ENCODE data around the gene SDHA. TPM values are rescaled to one million over a fixed set of nuclear protein-coding genes. Genes with fewer than 3 reads are reported as not detected.

Gene SDHA
- total and polyA plus RNA-seq, 2 of the 13 experiments (the other 11 are each of a cell fraction or from before 2014, with no cell fraction given): 185 to 240 TPM

- Histone ChIP-seq H3K27ac (ENCODE audit: extremely low read length, insufficient read depth, low read length) (no peak overlapping the region), H3K9me3 (ENCODE audit: low read length) (no peaks in the 10 kb centered on the region), H3K4me1 (ENCODE audit: insufficient read depth, low read length) (peaks cover 31% of the 10 kb centered on the region), H3K4me2 (ENCODE audit: low read depth, low read length) (peak overlapping the region; percentile 94), H3K27me3 (ENCODE audit: control insufficient read depth in 1 of 2, insufficient read depth in 2 of 2, low read length in 2 of 2) (no peaks in the 10 kb centered on the region), H3K79me2 (ENCODE audit: insufficient read depth, low read length) (peaks cover 66% of the 10 kb centered on the region), H3K4me3 (replicated peaks in 1 of 3; ENCODE audit: insufficient read depth in 1 of 3, low read depth in 2 of 3, low read length in 3 of 3) (peak overlapping the region; percentile 81 to 99 (median 93)), H3K9ac (ENCODE audit: insufficient read depth, low read depth, low read length) (peak overlapping the region; percentile 93), H3K36me3 (replicated peaks in 1 of 2; ENCODE audit: control insufficient read depth in 1 of 2, insufficient read depth in 2 of 2, low read length in 2 of 2) (peaks cover 7 to 8% of the 10 kb centered on the region in 2 experiments; a peak in 3 of 5 replicates), H4K20me1 (ENCODE audit: insufficient read depth, low read length) (peaks cover 37% of the 10 kb centered on the region), H2AFZ (ENCODE audit: low read length) (no peak overlapping the region)
- DNase-seq (ENCODE audit: low spot score) (no peak), FAIRE-seq (no peak), ATAC-seq (no peak)
- WGBS (ENCODE audit: low lambda C conversion rate): 4% methylated on average over 9 of the region's 9 CpGs
- CTCF ChIA-PET (ENCODE audit: low intra/inter-chr PET ratio, low total read pairs): no interaction called here
- POLR2A ChIA-PET: interaction anchor here (2.4 kb wide), 1 partner anchor 52 kb away, joined by 15 read pairs; the partner anchor contains the start of gene PDCD6
- no peak for TF ChIP-seq HOXA9 (CRISPR knock-in tag; IDR thresholded peaks at IDR 0.05; ENCODE audit: borderline replicate concordance)
- no peak for TF ChIP-seq PCBP1 (IDR thresholded peaks at IDR 0.05; ENCODE audit: borderline replicate concordance, low read depth, low read length)
- TF ChIP-seq ZNF800 (CRISPR knock-in tag; IDR thresholded peaks at IDR 0.05): no peak
- no peak for TF ChIP-seq HMG20B (CRISPR knock-in tag; conservative IDR thresholded peaks at IDR 0.05)
- TF ChIP-seq ZNF564 (CRISPR knock-in tag; IDR thresholded peaks at IDR 0.05): no peak
- TF ChIP-seq ZSCAN22 (CRISPR knock-in tag; IDR thresholded peaks at IDR 0.05): no peak
- TF ChIP-seq ZNF841 (CRISPR knock-in tag; IDR thresholded peaks at IDR 0.05; ENCODE audit: borderline replicate concordance): no peak
- TF ChIP-seq ZUFSP (CRISPR knock-in tag; IDR thresholded peaks at IDR 0.05; ENCODE audit: borderline replicate concordance): no peak
- no peak for TF ChIP-seq ZBTB7A (CRISPR knock-in tag; IDR thresholded peaks at IDR 0.05)
- no peak for TF ChIP-seq ZNF274 (CRISPR knock-in tag; IDR thresholded peaks at IDR 0.05)
- TF ChIP-seq STAT5B (CRISPR knock-in tag; IDR thresholded peaks at IDR 0.05): no peak
- TF ChIP-seq ATF6 (CRISPR knock-in tag; conservative IDR thresholded peaks at IDR 0.05): no peak
- TF ChIP-seq ZNF3 (CRISPR knock-in tag; IDR thresholded peaks at IDR 0.05): no peak
- TF ChIP-seq CAMTA2 (CRISPR knock-in tag; IDR thresholded peaks at IDR 0.05; ENCODE audit: borderline replicate concordance): no peak
- no peak for TF ChIP-seq ZFP1 (CRISPR knock-in tag; IDR thresholded peaks at IDR 0.05)
- no peak for TF ChIP-seq PATZ1 (CRISPR knock-in tag; IDR thresholded peaks at IDR 0.05)
- TF ChIP-seq REPIN1 (CRISPR knock-in tag; IDR thresholded peaks at IDR 0.05; ENCODE audit: borderline replicate concordance, low read depth): no peak
- no peak for TF ChIP-seq ZNF720 (CRISPR knock-in tag; IDR thresholded peaks at IDR 0.05)
- no peak for TF ChIP-seq ZNF264 (CRISPR knock-in tag; IDR thresholded peaks at IDR 0.05)
- intact Hi-C loops (cut with micrococcal nuclease; ENCODE audit: unreplicated experiment): loop anchor here (2.0 to 10.0 kb wide), 4 partner anchors 31 to 725 kb away; partner anchors contain the start of genes EXOC3 and PDCD6
- in situ Hi-C loops (cut with HindIII; ENCODE audit: extremely low pct_ligation_motif_present, low pct_unique_long_range_greater_than_20kb): no loop called here
- BruUV-seq (replicated peaks): TSS peak; percentile 55
Measured at GRCh38 chr5:219460-219863, 1.3 kb downstream of the SDHA start.
